ENCODE results near the gene OLIG1. TPM values are rescaled to one million over a fixed set of nuclear protein-coding genes. Genes with fewer than 3 reads are reported as not detected.

OLIG1 gene
- total RNA-seq, 2 experiments from 2014 or later = not detected

DNA sequence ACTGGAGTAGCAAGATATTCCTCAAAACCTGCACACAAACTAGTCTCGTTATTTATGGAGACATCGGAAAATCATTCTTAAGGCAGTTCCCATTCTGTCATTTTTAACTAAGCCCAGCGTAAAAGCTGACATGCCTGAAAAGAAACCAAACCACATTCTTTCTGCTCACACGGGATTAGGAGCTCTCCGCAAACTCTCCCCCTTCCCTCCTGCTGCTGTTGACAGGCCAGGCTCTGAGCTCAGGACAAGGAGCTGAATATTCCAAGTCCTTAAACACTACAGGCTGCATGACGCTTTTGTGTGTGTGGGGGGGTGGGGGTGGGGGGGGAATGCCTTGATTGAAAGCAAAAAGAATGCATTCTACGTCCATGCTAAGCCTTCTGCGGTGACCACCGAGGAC is 5.2 kb downstream of the OLIG1 start:
- Mint-ChIP-seq H3K27me3 (peaks cover 81% of the 10 kb centered on the region), H3K4me3 (no peak overlapping the region), H3K36me3 (no peaks in the 10 kb centered on the region), H3K9me3 (ENCODE audit: low read depth) (no peaks in the 10 kb centered on the region), H3K27ac (no peak overlapping the region), H3K4me1 (peaks cover 40% of the 10 kb centered on the region)
- CTCF ChIA-PET = no interaction called here
- ATAC-seq (no peak), DNase-seq (no peak)

DNA sequence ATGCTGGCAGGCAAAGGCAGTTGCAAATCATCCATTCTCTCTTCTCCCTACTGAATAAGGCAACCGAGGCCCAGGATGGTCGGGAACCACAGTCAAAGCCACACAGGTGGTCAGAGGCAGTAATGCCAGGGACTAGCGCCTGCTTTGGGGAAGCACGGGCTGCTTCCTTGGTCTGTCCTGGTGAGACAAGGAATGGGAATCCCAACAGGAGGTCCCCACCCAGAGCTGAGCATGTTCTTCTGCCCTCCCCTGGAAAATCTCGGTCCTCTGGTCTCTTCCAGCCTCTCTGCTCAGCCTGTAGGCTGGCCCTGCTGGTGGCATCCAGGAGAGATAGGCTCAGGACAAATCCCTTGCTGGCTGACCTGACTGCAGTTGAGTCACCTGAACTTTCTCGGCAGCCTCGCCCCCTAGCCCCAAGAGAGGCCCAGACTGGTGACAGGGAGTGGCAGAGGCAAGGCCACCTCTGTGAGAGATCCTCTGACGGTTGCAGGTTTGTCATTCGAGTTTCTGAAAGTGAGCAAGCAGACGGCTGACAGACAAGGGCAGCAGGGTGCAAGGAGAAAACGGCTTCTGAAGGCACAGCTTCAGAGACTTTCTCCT is 5.8 kb downstream of the OLIG1 start:
- ATAC-seq (no peak), DNase-seq (no peak)
- Mint-ChIP-seq H3K9me3 (ENCODE audit: low read depth) (no peaks in the 10 kb centered on the region), H3K27me3 (peaks cover 85% of the 10 kb centered on the region), H3K36me3 (no peaks in the 10 kb centered on the region), H3K4me1 (peaks cover 40% of the 10 kb centered on the region), H3K4me3 (no peak overlapping the region), H3K27ac (no peak overlapping the region)
- CTCF ChIA-PET = no interaction called here

DNA sequence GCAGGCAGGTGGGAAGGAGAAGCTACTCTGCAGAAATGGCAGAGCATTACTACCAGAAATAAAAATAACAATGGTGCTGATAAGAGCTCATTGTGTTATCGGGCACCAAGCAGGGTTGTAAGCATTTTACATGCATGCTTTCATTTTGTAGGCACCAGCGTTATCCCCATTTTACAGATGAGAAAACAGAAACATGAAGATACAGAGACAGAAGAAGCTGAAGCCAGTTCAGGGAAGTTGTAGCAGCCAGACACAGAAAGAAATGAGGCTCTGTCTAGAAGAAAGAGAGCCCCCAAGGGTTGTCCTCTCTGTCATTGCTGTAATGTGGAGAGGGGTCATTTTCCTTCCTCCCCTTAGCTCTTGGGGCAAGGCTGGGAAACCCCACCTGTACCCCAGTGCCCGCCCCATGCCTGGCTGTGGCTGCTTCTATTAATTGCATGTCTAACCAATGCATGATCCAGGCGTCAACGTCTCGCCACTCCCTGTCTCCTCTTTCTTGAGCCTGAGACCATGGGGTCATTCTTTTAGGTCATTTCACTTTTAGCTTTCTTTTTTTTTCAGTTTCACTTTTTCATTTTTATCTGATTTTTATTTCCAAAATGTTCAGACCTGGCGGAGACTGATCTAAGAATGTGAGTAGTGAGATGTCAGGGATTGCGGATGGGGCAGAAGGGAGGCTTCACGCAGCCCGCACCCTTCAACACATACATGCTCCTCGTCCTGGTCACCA is 6.8 kb downstream of the OLIG1 start:
- Mint-ChIP-seq H3K9me3 (ENCODE audit: low read depth) (no peaks in the 10 kb centered on the region), H3K4me3 (no peak overlapping the region), H3K27me3 (peaks cover 78% of the 10 kb centered on the region), H3K36me3 (no peaks in the 10 kb centered on the region), H3K27ac (no peak overlapping the region), H3K4me1 (peaks cover 33% of the 10 kb centered on the region)
- ATAC-seq = no peak
- CTCF ChIA-PET = no interaction called here
- no peak for DNase-seq

DNA sequence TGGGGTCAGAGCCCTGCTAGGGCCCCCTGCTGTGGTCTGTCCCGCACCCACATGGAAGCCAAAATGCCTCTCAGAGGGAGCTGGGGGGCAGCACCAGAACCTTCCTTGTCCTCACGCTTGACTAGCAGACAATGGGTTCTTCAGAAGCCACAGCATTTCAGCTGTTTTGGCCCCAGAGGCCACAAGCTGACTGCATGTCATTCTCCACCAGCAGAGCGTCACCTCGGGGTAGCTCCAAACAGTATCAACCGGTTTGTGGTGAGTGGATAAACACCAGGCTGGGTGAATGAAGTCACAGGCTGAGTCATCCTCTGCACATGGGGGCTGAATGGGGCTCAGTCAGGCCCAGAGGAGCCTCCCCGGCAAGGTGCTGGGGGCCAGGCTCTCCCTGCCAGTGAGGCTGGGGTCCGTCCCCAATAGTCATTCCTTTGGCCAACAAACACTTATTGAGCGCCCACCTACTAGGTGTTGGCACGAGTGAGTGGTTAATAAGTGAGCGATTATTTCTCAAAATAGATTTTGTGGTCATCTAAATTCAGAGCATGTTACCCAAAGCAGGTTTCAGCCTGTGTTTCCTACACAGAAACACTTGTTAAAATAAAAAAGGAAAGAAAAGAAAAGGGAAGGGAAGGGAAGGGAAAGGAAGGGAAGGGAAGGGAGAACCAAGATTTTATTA is 9.1 kb downstream of the OLIG1 start:
- Mint-ChIP-seq H3K36me3 (no peaks in the 10 kb centered on the region), H3K4me3 (no peak overlapping the region), H3K9me3 (ENCODE audit: low read depth) (no peaks in the 10 kb centered on the region), H3K27me3 (peaks cover 60% of the 10 kb centered on the region), H3K27ac (peak overlapping the region; percentile 34), H3K4me1 (peaks cover 27% of the 10 kb centered on the region)
- ATAC-seq (peak; percentile 99), DNase-seq (peak; percentile 91)
- CTCF ChIA-PET = interaction anchor here (0.8 to 1.4 kb wide), 6 partner anchors 10 to 118 kb away, joined by 3 to 4 read pairs (median 3); no protein-coding TSS in a partner anchor

DNA sequence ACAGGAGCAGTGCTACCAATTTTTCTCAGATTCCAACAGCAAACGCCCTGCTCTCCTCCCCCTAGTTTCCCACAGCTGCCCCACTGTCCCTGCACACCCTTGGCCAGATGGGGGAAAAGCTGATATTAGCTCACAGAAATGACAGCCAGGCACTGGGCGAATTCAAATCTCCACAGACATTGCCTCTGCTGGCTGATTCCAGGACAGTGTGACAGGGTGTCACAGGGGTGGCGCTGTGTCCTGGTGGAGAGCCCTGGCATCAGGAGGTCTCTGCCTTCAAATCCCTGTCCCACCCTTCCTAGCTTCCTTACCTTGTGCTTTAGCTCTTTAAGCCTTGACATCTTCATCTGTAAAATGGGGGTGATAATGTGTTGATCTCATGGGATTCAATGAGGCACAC is 10.4 kb downstream of the OLIG1 start:
- Mint-ChIP-seq H3K4me3 (no peak overlapping the region), H3K27me3 (peaks cover 53% of the 10 kb centered on the region), H3K27ac (no peak overlapping the region), H3K9me3 (ENCODE audit: low read depth) (no peaks in the 10 kb centered on the region), H3K36me3 (no peaks in the 10 kb centered on the region), H3K4me1 (peaks cover 27% of the 10 kb centered on the region)
- CTCF ChIA-PET = interaction anchor here (1.1 kb wide), 1 partner anchor 21 kb away, joined by 3 read pairs; no protein-coding TSS in a partner anchor
- ATAC-seq (no peak), DNase-seq (no peak)

DNA sequence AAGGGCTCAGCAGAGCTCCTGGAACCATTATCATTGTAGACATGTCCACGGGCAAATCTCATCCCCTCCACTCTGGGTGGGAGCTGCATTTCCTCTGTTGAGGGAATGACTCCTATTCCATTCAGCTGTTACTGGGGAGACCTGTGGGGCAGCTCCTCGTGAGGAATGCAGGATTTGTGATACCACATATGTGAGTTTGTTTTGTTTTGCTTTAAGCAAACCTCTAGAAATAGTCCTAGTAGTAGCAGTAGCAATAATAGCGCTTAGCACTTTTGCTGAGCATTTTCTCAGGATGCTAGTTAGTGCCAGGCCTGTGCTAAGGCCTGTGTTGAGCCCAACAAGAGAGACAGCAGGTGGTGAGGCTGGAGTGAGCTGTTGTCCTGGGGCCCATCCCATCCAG is 10.8 kb downstream of the OLIG1 start:
- no peak for ATAC-seq
- DNase-seq = no peak
- Mint-ChIP-seq H3K9me3 (ENCODE audit: low read depth) (no peaks in the 10 kb centered on the region), H3K4me1 (peaks cover 27% of the 10 kb centered on the region), H3K27me3 (peaks cover 49% of the 10 kb centered on the region), H3K27ac (no peak overlapping the region), H3K4me3 (no peak overlapping the region), H3K36me3 (no peaks in the 10 kb centered on the region)
- CTCF ChIA-PET = interaction anchor here (1.1 kb wide), 1 partner anchor 21 kb away, joined by 3 read pairs; no protein-coding TSS in a partner anchor

DNA sequence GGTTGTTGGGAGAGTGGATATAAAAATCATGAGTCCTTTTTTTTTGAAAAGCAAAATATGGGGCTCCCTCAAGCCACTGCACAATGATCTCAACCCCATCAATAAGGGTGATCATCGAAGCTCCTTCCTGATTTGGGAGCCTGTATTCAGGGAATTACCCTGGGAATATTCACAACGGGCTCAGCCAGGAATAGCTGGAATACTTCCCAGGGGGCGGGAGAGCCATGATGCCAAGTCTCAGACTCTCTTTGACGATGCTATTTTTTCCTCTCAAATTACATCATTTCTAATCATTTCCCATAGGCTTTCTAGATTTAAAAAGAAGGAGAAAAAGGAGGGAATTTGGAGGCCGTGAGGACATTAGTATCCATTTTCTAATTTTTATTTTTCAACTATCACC is 18.4 kb downstream of the OLIG1 start:
- no peaks in the 10 kb centered on the region for H3K4me1 Mint-ChIP-seq
- no peaks in the 10 kb centered on the region for H3K9me3 Mint-ChIP-seq (ENCODE audit: low read depth)
- H3K36me3 Mint-ChIP-seq = no peaks in the 10 kb centered on the region
- no peak overlapping the region for H3K4me3 Mint-ChIP-seq
- ATAC-seq (no peak), DNase-seq (no peak)
- H3K27ac Mint-ChIP-seq = no peak overlapping the region
- peaks cover 18% of the 10 kb centered on the region for H3K27me3 Mint-ChIP-seq
- CTCF ChIA-PET = no interaction called here

DNA sequence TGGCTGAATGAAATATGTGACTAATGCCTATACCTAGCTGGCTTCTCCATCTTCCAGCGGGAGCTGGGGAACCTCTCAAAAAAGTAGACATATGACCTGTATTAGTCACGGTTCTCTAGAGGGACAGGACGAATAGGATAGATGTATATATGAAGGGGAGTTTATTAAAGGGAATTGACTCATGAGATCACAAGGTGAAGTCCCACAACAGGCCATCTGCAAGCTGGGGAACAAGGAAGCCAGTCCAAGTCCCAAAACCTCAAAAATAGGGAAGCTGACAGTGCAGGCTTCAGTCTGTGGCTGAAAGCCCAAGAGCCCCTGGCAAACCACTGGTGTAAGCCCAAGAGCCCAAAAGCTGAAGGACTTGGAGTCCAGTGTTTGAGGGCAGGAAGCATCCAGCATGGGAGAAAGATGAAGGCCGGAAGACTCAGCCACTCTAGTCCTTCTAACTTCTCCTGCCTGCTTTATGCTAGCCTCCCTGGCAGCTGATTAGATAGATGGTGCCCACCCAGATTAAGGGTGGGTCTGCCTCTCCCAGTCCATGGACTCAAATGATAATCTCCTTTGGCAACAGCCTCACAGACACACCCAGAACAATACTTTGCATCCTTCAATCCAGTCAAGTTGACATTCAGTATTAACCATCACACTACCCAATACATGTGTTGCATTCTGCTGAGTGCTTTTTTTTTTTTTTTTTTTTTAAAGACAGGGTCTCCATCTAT is 19.6 kb downstream of the OLIG1 start:
- H3K27me3 Mint-ChIP-seq = peaks cover 17% of the 10 kb centered on the region
- H3K4me1 Mint-ChIP-seq = no peaks in the 10 kb centered on the region
- no peak for ATAC-seq
- CTCF ChIA-PET = interaction anchor here (0.6 kb wide), 1 partner anchor 1641 kb away, joined by 3 read pairs; no protein-coding TSS in a partner anchor
- no peak for DNase-seq
- H3K4me3 Mint-ChIP-seq = no peak overlapping the region
- H3K9me3 Mint-ChIP-seq (ENCODE audit: low read depth) = no peaks in the 10 kb centered on the region
- no peaks in the 10 kb centered on the region for H3K36me3 Mint-ChIP-seq
- no peak overlapping the region for H3K27ac Mint-ChIP-seq

DNA sequence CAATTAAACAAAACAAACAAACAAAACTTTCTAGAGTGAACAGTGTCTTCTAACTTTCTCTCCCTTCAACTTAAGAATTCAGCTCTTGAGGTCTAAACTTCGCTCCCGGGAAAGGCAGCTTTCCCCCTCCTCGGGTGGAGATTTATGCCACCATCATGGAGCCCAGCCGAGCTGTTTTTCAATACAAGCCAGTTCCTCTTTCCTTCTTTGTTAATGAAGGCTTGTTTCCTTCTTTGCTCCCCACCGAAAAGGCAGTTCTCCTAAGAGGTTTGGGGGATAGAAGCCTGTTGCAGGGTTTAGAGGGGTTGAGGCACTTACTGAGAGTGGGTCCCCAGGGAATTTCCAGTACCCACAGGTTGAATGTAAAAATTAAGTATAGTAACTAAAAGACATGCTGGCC is 26.5 kb downstream of the OLIG1 start:
- DNase-seq (no peak), ATAC-seq (no peak)
- no peaks in the 10 kb centered on the region for H3K36me3 Mint-ChIP-seq
- H3K27me3 Mint-ChIP-seq = peaks cover 28% of the 10 kb centered on the region
- no peak overlapping the region for H3K27ac Mint-ChIP-seq
- CTCF ChIA-PET = interaction anchor here (1.1 kb wide), 1 partner anchor 349 kb away, joined by 4 read pairs; no protein-coding TSS in a partner anchor
- H3K9me3 Mint-ChIP-seq (ENCODE audit: low read depth) = no peaks in the 10 kb centered on the region
- no peak overlapping the region for H3K4me3 Mint-ChIP-seq
- H3K4me1 Mint-ChIP-seq = no peaks in the 10 kb centered on the region

DNA sequence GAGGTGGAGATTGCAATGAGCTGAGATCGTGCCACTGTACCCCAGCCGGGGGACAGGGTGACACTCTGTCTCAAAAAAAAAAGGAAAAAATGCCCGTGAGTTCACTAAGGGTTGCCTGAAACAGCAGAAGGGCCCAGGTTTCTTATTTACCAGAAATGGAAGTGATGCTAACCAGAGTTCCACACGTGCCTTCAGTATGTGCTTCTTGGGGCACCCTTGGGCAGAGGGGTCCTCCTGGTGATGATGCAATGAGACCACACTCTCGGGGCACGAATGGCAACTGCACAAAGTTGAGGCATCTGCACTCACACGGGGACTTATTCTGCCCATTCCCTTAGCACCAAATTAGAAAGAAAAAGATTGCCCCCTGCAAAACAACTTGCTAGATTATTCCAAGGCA is 29.2 kb downstream of the OLIG1 start:
- Mint-ChIP-seq H3K4me1 (no peaks in the 10 kb centered on the region), H3K4me3 (no peak overlapping the region), H3K9me3 (ENCODE audit: low read depth) (no peaks in the 10 kb centered on the region), H3K36me3 (no peaks in the 10 kb centered on the region), H3K27ac (no peak overlapping the region), H3K27me3 (peaks cover 39% of the 10 kb centered on the region)
- ATAC-seq (no peak), DNase-seq (no peak)
- CTCF ChIA-PET = no interaction called here

DNA sequence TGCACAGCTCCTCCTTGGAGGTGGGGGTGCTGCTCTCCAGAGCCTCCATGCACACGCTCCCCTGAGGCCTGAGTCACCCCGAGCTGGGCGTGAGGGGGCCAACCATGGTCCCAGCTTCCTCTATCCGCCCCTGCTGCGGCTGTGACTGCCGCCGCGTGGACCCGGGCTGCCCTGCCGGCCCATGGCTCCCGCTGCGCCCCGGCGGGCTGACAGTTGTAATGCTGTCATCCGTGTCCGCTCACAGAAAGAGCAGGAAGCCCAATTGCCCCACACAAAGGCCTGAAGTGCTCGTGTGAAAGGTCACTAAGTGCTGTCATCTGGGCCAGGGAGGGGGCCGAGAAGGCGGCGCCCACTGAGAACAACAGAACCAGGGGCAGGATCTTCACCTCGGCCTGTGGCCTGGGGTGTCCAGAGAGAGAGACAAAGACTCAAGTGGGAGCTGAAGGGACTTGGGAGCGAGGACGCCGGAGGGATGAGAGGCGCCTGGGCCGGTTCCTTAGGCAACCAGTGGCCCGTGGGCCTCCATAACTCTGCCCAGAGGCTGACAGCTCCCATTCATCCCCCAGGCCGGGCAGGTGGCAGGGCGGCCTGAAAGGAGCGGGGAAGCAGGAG is 31.5 kb downstream of the OLIG1 start:
- CTCF ChIA-PET = no interaction called here
- H3K36me3 Mint-ChIP-seq = no peaks in the 10 kb centered on the region
- no peaks in the 10 kb centered on the region for H3K4me1 Mint-ChIP-seq
- ATAC-seq (no peak), DNase-seq (no peak)
- H3K27me3 Mint-ChIP-seq = peaks cover 42% of the 10 kb centered on the region
- H3K9me3 Mint-ChIP-seq (ENCODE audit: low read depth) = no peaks in the 10 kb centered on the region
- H3K4me3 Mint-ChIP-seq = no peak overlapping the region
- no peak overlapping the region for H3K27ac Mint-ChIP-seq

DNA sequence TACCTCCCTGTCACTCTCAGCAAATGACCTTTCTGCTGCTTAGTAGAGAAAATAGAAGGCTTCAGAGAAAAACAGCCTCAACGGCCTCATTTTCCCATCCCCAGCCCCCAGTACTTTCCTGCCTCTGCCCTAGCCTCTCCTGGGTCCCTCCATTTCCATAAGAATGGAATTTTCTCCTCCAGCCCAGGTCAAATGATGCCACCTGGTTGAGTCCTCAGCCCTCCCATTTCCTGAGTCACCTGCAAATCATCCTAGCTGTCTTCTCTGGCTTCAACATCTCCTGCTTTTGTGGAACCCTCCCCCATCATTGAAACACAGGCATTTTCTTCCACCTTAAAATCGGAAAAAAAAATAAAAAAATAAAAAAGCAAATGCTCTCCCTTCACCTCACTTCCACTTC is 35.1 kb downstream of the OLIG1 start:
- no peaks in the 10 kb centered on the region for H3K36me3 Mint-ChIP-seq
- no peak for ATAC-seq
- no peak overlapping the region for H3K27ac Mint-ChIP-seq
- H3K9me3 Mint-ChIP-seq (ENCODE audit: low read depth) = no peaks in the 10 kb centered on the region
- peaks cover 1% of the 10 kb centered on the region for H3K4me1 Mint-ChIP-seq
- H3K27me3 Mint-ChIP-seq = peaks cover 61% of the 10 kb centered on the region
- H3K4me3 Mint-ChIP-seq = no peak overlapping the region
- CTCF ChIA-PET = no interaction called here
- DNase-seq = no peak

DNA sequence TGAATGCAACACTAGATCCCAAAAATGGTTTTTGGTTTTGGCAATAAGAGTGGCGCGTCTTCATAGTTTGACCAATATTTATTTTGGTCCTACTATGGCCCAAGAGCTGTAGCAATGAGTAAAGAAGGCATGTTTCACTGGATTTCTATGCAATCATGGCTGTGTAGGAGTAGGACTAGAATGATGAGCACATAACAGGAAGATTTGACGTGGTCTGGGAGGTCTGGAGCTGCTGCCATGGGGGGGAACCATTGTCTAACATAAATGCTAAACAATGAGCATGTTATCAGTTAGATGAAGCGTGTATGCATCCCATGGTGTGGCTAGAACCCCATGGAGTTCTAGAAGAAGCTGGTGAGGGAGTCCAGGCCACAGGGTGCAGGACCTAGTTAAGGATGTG is 38.3 kb downstream of the OLIG1 start:
- H3K27ac Mint-ChIP-seq = no peak overlapping the region
- CTCF ChIA-PET = no interaction called here
- no peak overlapping the region for H3K4me3 Mint-ChIP-seq
- peaks cover 3% of the 10 kb centered on the region for H3K4me1 Mint-ChIP-seq
- DNase-seq = no peak
- H3K27me3 Mint-ChIP-seq = peaks cover 76% of the 10 kb centered on the region
- H3K36me3 Mint-ChIP-seq = no peaks in the 10 kb centered on the region
- ATAC-seq = no peak
- H3K9me3 Mint-ChIP-seq (ENCODE audit: low read depth) = no peaks in the 10 kb centered on the region

Measured in activated CD8-positive, alpha-beta memory T cell treated with anti-CD3 and anti-CD28 coated beads, Interleukin-2, amount 10 ng/mL, durations not matched to agents 7 days and 5 days (primary cell).